H1 (cell line): ENCODE data around the gene MFGE8. TPM values are rescaled to one million over a fixed set of nuclear protein-coding genes. Genes with fewer than 3 reads are reported as not detected.

Experiments used
- BRCA1 ChIP-seq: IDR thresholded peaks from 2 replicates; pipeline ENCODE4 v1.6.1; 2012; ENCODE audit warnings: low read depth, low read length, improper control_type of control experiment
- GABPA ChIP-seq: IDR thresholded peaks from 2 replicates; pipeline ENCODE4 v1.6.1; 2011; ENCODE audit warnings: mild to moderate bottlenecking, low read length, moderate library complexity, borderline replicate concordance; ENCODE audit not compliant: insufficient read depth
- POLR2AphosphoS5 ChIP-seq: IDR thresholded peaks from 2 replicates; pipeline ENCODE4 v1.6.1; 2011; ENCODE audit warnings: low read depth, low read length
- RBBP5 ChIP-seq: IDR thresholded peaks from 2 replicates; pipeline ENCODE4 v1.7.1; 2012; ENCODE audit warnings: low read depth, mild to moderate bottlenecking, inconsistent platforms, low read length, moderate library complexity, borderline replicate concordance
- TEAD4 ChIP-seq: IDR thresholded peaks from 2 replicates; pipeline ENCODE4 v1.6.1; 2012; ENCODE audit warnings: low read depth, low read length, inconsistent platforms, mixed read lengths
- YY1 ChIP-seq: IDR thresholded peaks from 2 replicates; pipeline ENCODE4 v1.6.1; 2011; ENCODE audit warnings: low read depth, mild to moderate bottlenecking, low read length
- ZNF274 ChIP-seq: IDR thresholded peaks from 2 replicates; pipeline ENCODE4 v1.7.0; 2012; ENCODE audit warnings: low read length, borderline replicate concordance; ENCODE audit errors: extremely low read depth
- polyA plus RNA-seq, 7 experiments: library from polyadenylated mRNA; depleted of rRNA in 3 of 7; stranded (reverse) in 5 of 7; unstranded in 2 of 7; fragments of >200 nt in 5 of 7; fragments of 200-250 nt in 2 of 7; gene quantifications; 1 replicate in 5 of 7; 2 replicates in 1 of 7; 4 replicates in 1 of 7; pipeline versions ENCODE4 v1.2.1 to v1.2.3, GENCODE V29; 2011 to 2013; ENCODE audit warnings: missing spikeins in 2 of 7, mixed read lengths in 2 of 7
- total RNA-seq: library from RNA; stranded (reverse); fragmentation: NEBNext Ultra II Directional; extraction: Animal tissue kit (Norgen Biotek cat#: 25700); gene quantifications from 2 replicates; pipeline ENCODE4 v1.2.1, GENCODE V29; 2021
- TF ChIP-seq, protein P1 (sequence below): IDR thresholded peaks from 2 replicates; pipeline ENCODE4 v1.6.1; 2011; ENCODE audit warnings: low read length, improper control_type of control experiment
- TF ChIP-seq, protein P2 (sequence below): IDR thresholded peaks from 2 replicates; pipeline ENCODE4 v1.6.1; 2012; ENCODE audit warnings: low read length, inconsistent platforms

MFGE8 gene
- total and polyA plus RNA-seq, 2 of the 8 experiments (the other 6 are each of a cell fraction or from before 2014, with no cell fraction given): 1,237 to 2,117 TPM

DNA sequence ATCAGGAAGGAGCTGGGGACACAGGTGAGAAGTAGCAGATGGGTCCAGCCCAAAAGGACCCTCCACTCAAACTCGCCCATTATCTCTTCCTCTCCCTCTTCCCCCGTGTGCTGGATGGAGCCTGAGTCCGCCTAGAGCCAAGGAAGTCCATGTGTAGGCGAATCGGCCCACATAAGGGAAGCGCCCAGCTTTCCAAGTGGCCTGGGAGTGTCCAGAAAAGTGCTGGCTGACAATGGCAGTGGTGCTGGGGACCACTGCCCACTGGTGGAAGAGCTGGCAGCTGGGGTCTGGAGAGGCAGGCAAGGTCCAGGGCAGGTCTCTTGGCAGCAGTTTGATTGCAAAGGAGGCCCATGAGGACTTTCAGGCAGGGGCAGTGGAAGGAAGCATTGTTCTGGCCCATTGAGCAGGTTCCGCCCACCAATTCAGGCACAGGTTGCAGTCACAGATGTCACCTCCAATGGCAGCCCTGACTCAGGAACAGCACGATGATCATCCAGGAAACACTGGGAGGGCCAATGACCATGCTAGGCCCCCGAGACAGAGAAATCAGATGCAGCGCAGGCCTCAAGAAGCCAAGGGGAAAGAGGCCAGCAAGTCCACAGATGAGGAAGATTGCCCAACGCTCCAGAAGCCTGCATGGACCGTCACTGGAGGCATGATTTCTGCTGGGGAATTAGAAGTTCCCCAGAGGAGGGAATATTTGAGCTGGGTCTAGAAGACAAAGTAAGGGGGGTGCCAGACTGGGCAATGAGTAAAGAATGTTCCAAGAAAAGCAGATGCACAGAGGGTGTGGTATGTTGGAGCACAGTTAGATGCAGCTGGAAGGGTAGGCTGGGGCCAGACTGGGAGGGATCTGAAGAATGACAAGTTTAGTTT is 3.0 kb downstream of the MFGE8 start (continued):
- TF ChIP-seq, protein P1, sequence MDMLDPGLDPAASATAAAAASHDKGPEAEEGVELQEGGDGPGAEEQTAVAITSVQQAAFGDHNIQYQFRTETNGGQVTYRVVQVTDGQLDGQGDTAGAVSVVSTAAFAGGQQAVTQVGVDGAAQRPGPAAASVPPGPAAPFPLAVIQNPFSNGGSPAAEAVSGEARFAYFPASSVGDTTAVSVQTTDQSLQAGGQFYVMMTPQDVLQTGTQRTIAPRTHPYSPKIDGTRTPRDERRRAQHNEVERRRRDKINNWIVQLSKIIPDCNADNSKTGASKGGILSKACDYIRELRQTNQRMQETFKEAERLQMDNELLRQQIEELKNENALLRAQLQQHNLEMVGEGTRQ: no peak
- TF ChIP-seq TEAD4 (no peak), GABPA (no peak), BRCA1 (no peak), POLR2AphosphoS5 (no peak), ZNF274 (no peak), RBBP5 (no peak), YY1 (no peak)
- TF ChIP-seq, protein P2, sequence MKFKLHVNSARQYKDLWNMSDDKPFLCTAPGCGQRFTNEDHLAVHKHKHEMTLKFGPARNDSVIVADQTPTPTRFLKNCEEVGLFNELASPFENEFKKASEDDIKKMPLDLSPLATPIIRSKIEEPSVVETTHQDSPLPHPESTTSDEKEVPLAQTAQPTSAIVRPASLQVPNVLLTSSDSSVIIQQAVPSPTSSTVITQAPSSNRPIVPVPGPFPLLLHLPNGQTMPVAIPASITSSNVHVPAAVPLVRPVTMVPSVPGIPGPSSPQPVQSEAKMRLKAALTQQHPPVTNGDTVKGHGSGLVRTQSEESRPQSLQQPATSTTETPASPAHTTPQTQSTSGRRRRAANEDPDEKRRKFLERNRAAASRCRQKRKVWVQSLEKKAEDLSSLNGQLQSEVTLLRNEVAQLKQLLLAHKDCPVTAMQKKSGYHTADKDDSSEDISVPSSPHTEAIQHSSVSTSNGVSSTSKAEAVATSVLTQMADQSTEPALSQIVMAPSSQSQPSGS: no peak
